T-cell (primary cell): ENCODE measurements around the gene NCAPG2. TPM values are rescaled to one million over a fixed set of nuclear protein-coding genes. Genes with fewer than 3 reads are reported as not detected.
"Not testable (repeated sequence)": the region's sequence is repeated elsewhere in the genome, so short reads cannot be mapped to it uniquely, and the experiment has no call there.

ENCODE experiments used
- ATAC-seq, 4 experiments: fragments of 200-7000 bp in 3 of 4; fragments of 150-1000 bp in 1 of 4; cut with Tn5 transposase; replicated peaks in 1 of 4; 1 replicate in 3 of 4; 2 replicates in 1 of 4; pipeline ENCODE4 v1.10.0; 2021; ENCODE audit warnings: moderate library complexity in 3 of 4, mild to moderate bottlenecking in 2 of 4, moderate number of reproducible peaks in 1 of 4
- CTCF ChIA-PET, 2 donors: fragments of 300-600 bp; sonication (Branson Sonifier 250); formaldehyde crosslinking; loops; one replicate each; lab custom pipeline; 2022; ENCODE audit warnings: antibody characterized with exemption in 2 of 2; lab: Charles Lee
- POLR2A ChIA-PET, 2 donors: fragments of 300-600 bp; sonication (Branson Sonifier 250); formaldehyde crosslinking; loops; one replicate each; lab custom pipeline; 2022; ENCODE audit warnings: antibody characterized with exemption in 2 of 2; lab: Charles Lee
- DNase-seq, 35 experiments: peaks; one replicate each; pipeline versions ENCODE4 v3.0.0 to v3.0.0-alpha.2; 2013 to 2023
- H3K27ac ChIP-seq: one replicate; pipeline ENCODE4 v1.5.1; 2013; ENCODE audit warnings: low read length
- H3K27me3 ChIP-seq, 2 experiments: replicated peaks in 1 of 2; 1 replicate in 1 of 2; 2 replicates in 1 of 2; pipeline versions ENCODE4 v1.6.1 to v1.7.0; 2013; ENCODE audit warnings: low read length in 1 of 2, mixed read lengths in 1 of 2; ENCODE audit not compliant: control insufficient read depth in 2 of 2, insufficient read depth in 2 of 2; ENCODE audit errors: extremely low read depth in 1 of 2
- H3K36me3 ChIP-seq, 2 donors: 1 replicate in 1 of 2; 2 replicates in 1 of 2; pipeline versions ENCODE4 v1.6.1 to v1.7.0; 2013; ENCODE audit warnings: low read length in 1 of 2; ENCODE audit not compliant: control insufficient read depth in 2 of 2, insufficient read depth in 1 of 2; ENCODE audit errors: extremely low read depth in 1 of 2
- H3K4me1 ChIP-seq, 2 experiments: 1 replicate in 1 of 2; 2 replicates in 1 of 2; pipeline versions ENCODE4 v1.6.1 to v1.7.0; 2013; ENCODE audit warnings: low read length in 2 of 2, mixed read lengths in 1 of 2; ENCODE audit not compliant: insufficient read depth in 2 of 2, control insufficient read depth in 1 of 2; ENCODE audit errors: extremely low read depth in 1 of 2
- H3K4me3 ChIP-seq, 2 donors: 1 replicate in 1 of 2; 2 replicates in 1 of 2; pipeline versions ENCODE4 v1.5.1 to v1.7.0; 2013; ENCODE audit warnings: mild to moderate bottlenecking in 2 of 2, low read length in 1 of 2, moderate library complexity in 1 of 2; ENCODE audit not compliant: control insufficient read depth in 1 of 2; ENCODE audit errors: extremely low read depth in 1 of 2
- H3K9me3 ChIP-seq: 2 replicates; pipeline ENCODE4 v1.7.0; 2013
- H3K27ac Mint-ChIP-seq, 2 donors: one replicate each; pipeline ENCODE4 v1.8.0; 2020 to 2021; ENCODE audit warnings: mild to moderate bottlenecking in 2 of 2, mixed read lengths in 2 of 2
- H3K27me3 Mint-ChIP-seq, 2 donors: one replicate each; pipeline ENCODE4 v1.8.0; 2021 to 2022; ENCODE audit warnings: mixed read lengths in 2 of 2
- H3K36me3 Mint-ChIP-seq: one replicate; pipeline ENCODE4 v1.8.0; 2021; ENCODE audit warnings: mixed read lengths
- H3K4me1 Mint-ChIP-seq, 3 donors: one replicate each; pipeline ENCODE4 v1.8.0; 2020 to 2022; ENCODE audit warnings: mixed read lengths in 3 of 3, mild to moderate bottlenecking in 1 of 3
- H3K4me3 Mint-ChIP-seq, 3 donors: one replicate each; pipeline ENCODE4 v1.8.0; 2020 to 2022; ENCODE audit warnings: mild to moderate bottlenecking in 3 of 3, mixed read lengths in 3 of 3, moderate library complexity in 3 of 3
- H3K9me3 Mint-ChIP-seq, 3 donors: one replicate each; pipeline ENCODE4 v1.8.0; 2020 to 2022; ENCODE audit warnings: mixed read lengths in 3 of 3
- WGBS: methylation state at CpG from one replicate; pipeline ENCODE4 v1.1.5; 2013; ENCODE audit warnings: missing lambda C conversion rate; ENCODE audit not compliant: insufficient coverage; 5-methylcytosine and 5-hydroxymethylcytosine counted together
- total RNA-seq, 35 experiments: library from RNA in 6 of 35; stranded (reverse) in 6 of 35; fragments of 120-200 nt in 1 of 35; gene quantifications; one replicate each; pipeline versions ENCODE4 v1.2.1 to v1.2.4 and lab custom pipeline; 2013 to 2026

Gene NCAPG2
- total RNA-seq, 5 donors from 2014 or later (not counting 1 experiment from before 2014, with no cell fraction given), result 6.2 to 14.7 (median 11.9) TPM

DNA sequence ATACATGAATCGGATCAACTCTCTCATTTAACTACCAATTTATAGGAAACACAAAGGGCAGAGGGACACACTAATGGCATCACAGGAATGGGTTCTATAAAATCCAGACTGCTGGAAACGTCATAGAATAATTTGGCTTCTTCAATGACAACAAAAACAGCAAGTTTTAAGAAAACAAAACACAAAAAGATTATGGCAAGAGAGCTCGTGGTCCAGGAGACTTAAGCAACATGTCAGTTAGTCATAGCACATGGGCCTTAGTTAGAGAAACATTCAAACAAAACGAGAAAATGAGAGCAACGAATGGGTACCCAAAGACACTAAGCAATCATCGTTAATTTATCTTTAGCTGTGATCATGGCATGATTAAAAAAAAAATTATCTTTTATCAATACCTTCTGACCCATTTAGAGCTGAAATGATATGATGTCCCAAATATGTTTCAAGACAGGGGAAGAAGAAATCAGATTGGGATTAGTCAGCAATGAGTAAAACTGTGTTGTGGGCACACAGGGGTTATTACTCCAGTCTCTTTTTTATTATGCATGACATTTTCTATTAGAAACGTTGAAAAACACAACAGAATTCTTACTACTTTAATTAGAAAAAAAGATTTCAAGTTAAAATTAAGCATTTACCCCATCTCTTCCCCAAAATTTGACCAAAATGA, 28.3 kb downstream of the NCAPG2 start:
- CTCF ChIA-PET, result no interaction called here
- no peak overlapping the region for H3K4me3 ChIP-seq
- no peak overlapping the region for H3K27ac Mint-ChIP-seq

DNA sequence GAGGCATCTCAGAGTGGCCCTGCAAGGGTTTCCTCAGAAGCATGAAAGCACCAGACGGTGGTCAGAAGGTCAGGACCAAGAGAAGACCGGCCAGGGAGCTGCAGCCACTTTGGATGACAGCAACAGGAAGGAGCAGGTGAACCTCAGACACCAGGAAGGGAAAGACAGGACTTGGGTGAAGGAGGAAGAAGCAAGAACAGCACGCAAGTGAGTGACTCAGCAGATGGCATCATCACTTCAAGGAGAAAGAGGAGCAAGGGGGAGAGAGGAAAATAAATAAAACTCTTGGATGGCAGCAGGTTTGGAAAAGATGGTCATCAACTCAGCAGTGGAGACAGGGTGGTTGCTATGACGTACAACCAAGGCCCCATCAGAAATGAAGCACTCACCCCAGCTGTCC, 31.6 kb downstream of the NCAPG2 start:
- no peak for ATAC-seq
- 63% methylated on average over 4 of the region's 4 CpGs for WGBS
- POLR2A ChIA-PET, result no interaction called here
- peaks cover 0 to 2% of the 10 kb centered on the region in 2 experiments for H3K4me1 ChIP-seq
- H3K9me3 Mint-ChIP-seq, result no peaks in the 10 kb centered on the region
- peaks cover 0 to 4% (median 0%) of the 10 kb centered on the region in 3 donors for H3K4me1 Mint-ChIP-seq
- H3K9me3 ChIP-seq, result no peaks in the 10 kb centered on the region
- H3K4me3 ChIP-seq, result no peak overlapping the region
- CTCF ChIA-PET, result no interaction called here
- no peak overlapping the region for H3K27ac ChIP-seq
- no peak overlapping the region for H3K4me3 Mint-ChIP-seq
- H3K27me3 Mint-ChIP-seq, result no peaks in the 10 kb centered on the region
- H3K27ac Mint-ChIP-seq, result no peak overlapping the region
- DNase-seq, result no peak
- no peaks in the 10 kb centered on the region for H3K27me3 ChIP-seq
- no peaks in the 10 kb centered on the region for H3K36me3 ChIP-seq
- peaks cover 28% of the 10 kb centered on the region for H3K36me3 Mint-ChIP-seq

More for the DNA sequence above, 28.3 kb downstream of the NCAPG2 start:
- 100% methylated on average over 2 of the region's 7 CpGs for WGBS
- Histone ChIP-seq H3K4me1 (peaks cover 0 to 3% of the 10 kb centered on the region in 2 experiments), H3K27ac (no peak overlapping the region), H3K9me3 (no peaks in the 10 kb centered on the region), H3K27me3 (no peaks in the 10 kb centered on the region), H3K36me3 (no peaks in the 10 kb centered on the region)
- peaks cover 6 to 14% (median 7%) of the 10 kb centered on the region in 3 donors for H3K4me1 Mint-ChIP-seq
- H3K36me3 Mint-ChIP-seq, result peaks cover 22% of the 10 kb centered on the region
- H3K4me3 Mint-ChIP-seq, result no peak overlapping the region
- POLR2A ChIA-PET, result no interaction called here
- no peaks in the 10 kb centered on the region for H3K9me3 Mint-ChIP-seq
- ATAC-seq (no peak), DNase-seq (no peak)
- H3K27me3 Mint-ChIP-seq, result no peaks in the 10 kb centered on the region

DNA sequence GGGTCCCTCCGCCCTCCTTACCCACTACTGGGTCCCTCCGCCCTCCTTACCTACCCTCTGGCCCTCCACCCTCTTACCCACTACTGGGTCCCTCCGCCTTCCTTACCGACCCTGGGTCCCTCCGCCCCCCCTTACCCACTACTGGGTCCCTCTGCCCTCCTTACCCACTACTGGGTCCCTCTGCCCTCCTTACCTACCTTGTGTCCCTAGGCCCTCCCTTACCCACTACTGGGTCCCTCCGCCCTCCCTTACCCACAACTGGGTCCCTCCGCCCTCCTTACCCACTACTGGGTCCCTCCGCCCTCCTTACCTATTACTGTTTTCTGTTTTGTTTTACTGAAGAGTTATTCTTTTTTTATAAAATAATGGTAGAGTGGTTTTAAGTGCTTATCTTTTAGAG, 36.5 kb downstream of the NCAPG2 start:
- H3K4me1 Mint-ChIP-seq, H3K27me3 ChIP-seq, H3K4me3 ChIP-seq, H3K27ac Mint-ChIP-seq, POLR2A ChIA-PET, CTCF ChIA-PET, H3K36me3 ChIP-seq, ATAC-seq, H3K4me1 ChIP-seq, H3K27me3 Mint-ChIP-seq, H3K4me3 Mint-ChIP-seq, H3K9me3 ChIP-seq, H3K9me3 Mint-ChIP-seq: not testable (repeated sequence)
- DNase-seq, result peak in 2 of 35 experiments; percentile 12 to 36
- peak overlapping the region; percentile 23 for H3K27ac ChIP-seq
- H3K36me3 Mint-ChIP-seq, result peaks cover 30% of the 10 kb centered on the region
- WGBS, result 79% methylated on average over 3 of the region's 8 CpGs

DNA sequence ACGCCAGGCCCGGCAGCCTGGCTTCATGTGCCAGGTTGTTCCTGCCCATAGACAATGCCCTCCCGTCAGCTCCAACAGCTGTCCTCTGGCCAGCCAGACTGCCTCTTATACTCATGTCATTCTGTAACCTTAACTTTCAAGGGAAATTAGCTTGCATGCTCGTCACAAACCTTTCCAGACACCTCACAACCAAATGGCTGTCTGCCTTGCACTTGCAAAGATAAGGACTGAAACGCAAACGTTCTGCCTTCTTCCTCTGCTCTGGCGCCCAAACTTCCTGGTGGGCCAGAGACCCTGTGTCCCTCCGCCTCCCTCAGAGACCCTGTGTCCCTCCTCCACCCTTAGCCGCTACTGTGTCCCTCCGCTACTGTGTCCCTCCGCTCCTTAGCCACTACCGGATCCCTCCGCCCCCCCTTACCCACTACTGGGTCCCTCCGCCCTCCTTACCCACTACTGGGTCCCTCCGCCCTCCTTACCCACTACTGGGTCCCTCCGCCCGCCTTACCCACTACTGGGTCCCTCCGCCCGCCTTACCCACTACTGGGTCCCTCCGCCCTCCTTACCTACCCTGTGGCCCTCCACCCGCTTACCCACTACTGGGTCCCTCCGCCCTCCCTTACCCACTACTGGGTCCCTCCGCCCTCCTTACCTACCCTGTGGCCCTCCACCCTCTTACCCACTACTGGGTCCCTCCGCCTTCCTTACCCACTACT, 37.5 kb downstream of the NCAPG2 start:
- H3K36me3 ChIP-seq, POLR2A ChIA-PET, CTCF ChIA-PET, H3K4me1 ChIP-seq, ATAC-seq, H3K27me3 Mint-ChIP-seq, H3K27me3 ChIP-seq, H3K9me3 ChIP-seq, H3K9me3 Mint-ChIP-seq: not testable (repeated sequence)
- 85% methylated on average over 4 of the region's 24 CpGs for WGBS
- Mint-ChIP-seq H3K36me3 (peaks cover 31% of the 10 kb centered on the region), H3K4me1 (peaks cover 0 to 14% (median 6%) of the 10 kb centered on the region in 3 donors), H3K4me3 (peak overlapping the region in 2 of 3 donors; percentile 47 to 62), H3K27ac (peak overlapping the region in 1 of 2 donors; percentile 77)
- peak in 9 of 35 experiments; percentile 8 to 34 (median 25) for DNase-seq
- peak overlapping the region in 1 of 2 donors; percentile 24 for H3K4me3 ChIP-seq
- peak overlapping the region; percentile 37 for H3K27ac ChIP-seq

DNA sequence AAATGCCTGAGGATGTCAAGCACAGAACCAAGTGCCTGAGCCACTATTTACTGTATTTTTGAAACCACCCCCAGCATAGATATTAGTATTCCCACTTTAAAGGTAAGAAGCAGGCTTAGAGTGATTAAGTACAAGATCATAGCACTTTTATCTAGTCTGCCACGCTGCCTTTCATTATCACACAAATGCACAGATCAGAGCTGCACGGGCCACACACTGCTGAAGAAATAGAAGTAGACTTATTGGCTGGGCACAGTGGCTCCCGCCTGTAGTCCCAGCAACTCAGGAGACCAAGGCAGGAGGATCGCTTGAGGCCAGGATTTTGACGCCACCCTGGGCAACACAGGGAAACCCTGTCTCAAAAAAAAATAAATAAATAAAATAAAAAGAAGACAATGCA, 38.2 kb downstream of the NCAPG2 start:
- no CpG with 5 or more reads among the region's 5 CpGs for WGBS
- CTCF ChIA-PET, result no interaction called here
- H3K4me3 Mint-ChIP-seq, result peak overlapping the region in 1 of 3 donors; percentile 46

DNA sequence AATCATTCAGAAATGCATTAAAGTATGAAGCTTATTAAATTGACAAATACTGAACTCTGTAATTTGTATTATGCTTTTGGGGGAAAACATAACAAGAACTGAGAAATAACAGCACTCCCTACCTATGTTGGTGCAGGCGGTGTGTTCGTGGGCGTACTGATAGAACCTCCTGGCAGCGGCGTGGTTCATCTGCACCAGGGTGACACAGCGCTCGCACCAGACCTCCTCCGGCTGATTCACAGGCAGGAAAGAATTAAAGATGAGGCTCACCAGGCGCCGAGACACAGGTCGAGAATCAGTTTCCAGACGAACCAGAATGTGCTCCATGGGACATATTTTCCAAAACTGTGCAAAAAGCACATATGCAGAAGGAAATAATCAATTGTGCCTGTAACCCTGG, 40.2 kb downstream of the NCAPG2 start:
- Mint-ChIP-seq H3K27me3 (no peaks in the 10 kb centered on the region), H3K36me3 (peaks cover 24% of the 10 kb centered on the region), H3K4me3 (no peak overlapping the region), H3K27ac (peak overlapping the region in 1 of 2 donors; percentile 51), H3K4me1 (peaks cover 0 to 14% (median 6%) of the 10 kb centered on the region in 3 donors), H3K9me3 (no peaks in the 10 kb centered on the region)
- H3K36me3 ChIP-seq, result peaks cover 0 to 3% of the 10 kb centered on the region in 2 donors
- H3K4me3 ChIP-seq, result no peak overlapping the region
- no peaks in the 10 kb centered on the region for H3K9me3 ChIP-seq
- peaks cover 0 to 9% of the 10 kb centered on the region in 2 experiments for H3K4me1 ChIP-seq
- POLR2A ChIA-PET, result interaction anchor here in 1 of 2 donors (0.7 kb wide), 1 partner anchor 27 kb away, joined by 3 read pairs; no protein-coding TSS in a partner anchor
- no peak for ATAC-seq
- CTCF ChIA-PET, result no interaction called here
- WGBS, result 87% methylated on average over 12 of the region's 12 CpGs
- H3K27me3 ChIP-seq, result no peaks in the 10 kb centered on the region
- H3K27ac ChIP-seq, result no peak overlapping the region
- no peak for DNase-seq

More for the DNA sequence above, 38.2 kb downstream of the NCAPG2 start:
- Mint-ChIP-seq H3K27ac (peak overlapping the region in 1 of 2 donors; percentile 44), H3K27me3 (no peaks in the 10 kb centered on the region), H3K4me1 (peaks cover 0 to 14% (median 6%) of the 10 kb centered on the region in 3 donors), H3K9me3 (no peaks in the 10 kb centered on the region), H3K36me3 (peaks cover 29% of the 10 kb centered on the region)
- Histone ChIP-seq H3K27me3 (no peaks in the 10 kb centered on the region), H3K36me3 (peaks cover 0 to 3% of the 10 kb centered on the region in 2 donors), H3K27ac (no peak overlapping the region), H3K4me3 (no peak overlapping the region), H3K4me1 (peaks cover 0 to 9% of the 10 kb centered on the region in 2 experiments), H3K9me3 (no peaks in the 10 kb centered on the region)
- DNase-seq (no peak), ATAC-seq (no peak)
- POLR2A ChIA-PET, result no interaction called here
